GM12891 (cell line): ENCODE data around the gene CCDC157.

ENCODE experiments used
- PAX5 ChIP-seq: IDR thresholded peaks from 2 replicates; pipeline ENCODE4 v1.6.1; 2011; ENCODE audit warnings: low read length, moderate library complexity, mild to moderate bottlenecking; ENCODE audit not compliant: insufficient read depth, severe bottlenecking
- POLR2A ChIP-seq: IDR thresholded peaks from 2 replicates; pipeline ENCODE4 v1.6.1; 2011; ENCODE audit warnings: low read depth, low read length, control low read depth
- POLR2AphosphoS5 ChIP-seq: IDR thresholded peaks from 2 replicates; pipeline ENCODE4 v1.6.1; 2011; ENCODE audit warnings: low read depth, low read length, control low read depth
- POU2F2 ChIP-seq: IDR thresholded peaks from 2 replicates; pipeline ENCODE4 v1.6.1; 2011; ENCODE audit warnings: low read depth, mild to moderate bottlenecking, control low read depth, low read length, moderate library complexity
- SPI1 ChIP-seq: IDR thresholded peaks from 2 replicates; pipeline ENCODE4 v1.6.1; 2011; ENCODE audit warnings: low read depth, low read length, control low read depth
- TAF1 ChIP-seq: IDR thresholded peaks from 2 replicates; pipeline ENCODE4 v1.6.1; 2011; ENCODE audit warnings: low read depth, low read length, control low read depth

- TF ChIP-seq POLR2A (no peak), POLR2AphosphoS5 (no peak), TAF1 (no peak), PAX5 (no peak), POU2F2 (no peak), SPI1 (no peak)
These were observed 21.6 kb upstream of the CCDC157 start for GRCh38 chr22:30335236-30335635.
